ENCODE data around the gene TNRC6A. TPM values are rescaled to one million over a fixed set of nuclear protein-coding genes. Genes with fewer than 3 reads are reported as not detected.
A peak's percentile ranks its signal among the peaks of the same experiment; 100 is the strongest.

TNRC6A gene
- total and polyA plus RNA-seq, 4 donors, result 10.3 to 93.0 (median 29.8) TPM

DNA sequence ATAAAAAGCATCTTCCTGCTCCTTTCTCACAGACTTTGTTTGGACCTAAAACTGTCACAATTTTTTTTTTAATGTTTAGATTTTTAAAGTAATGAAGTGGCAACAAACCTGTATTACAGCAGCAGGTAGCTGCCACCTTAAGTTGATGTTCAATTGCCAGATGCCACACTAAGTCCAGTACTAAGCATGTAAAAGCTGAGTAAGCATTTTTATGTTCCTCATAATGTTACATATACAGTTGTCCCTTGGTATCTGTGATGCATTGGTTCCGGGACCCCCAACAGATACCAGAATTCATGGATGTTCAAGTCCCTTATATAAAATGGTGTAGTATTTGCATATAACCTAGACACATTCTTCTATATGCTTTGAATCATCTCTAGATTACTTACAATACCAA, 45.1 kb downstream of the TNRC6A start:
- Histone ChIP-seq H3K9ac (ENCODE audit: insufficient read depth in 1 of 2, low read length in 2 of 2) (no peak overlapping the region), H3K4me1 (ENCODE audit: control insufficient read depth in 5 of 5, insufficient read depth in 5 of 5, low read length in 5 of 5) (peaks cover 0 to 45% (median 0%) of the 10 kb centered on the region in 5 donors), H3K36me3 (ENCODE audit: control insufficient read depth in 4 of 4, insufficient read depth in 4 of 4, low read length in 4 of 4) (peaks cover 10 to 21% (median 18%) of the 10 kb centered on the region in 4 donors), H3K27ac (ENCODE audit: low read depth in 1 of 2, low read length in 1 of 2) (no peak overlapping the region), H3K9me3 (ENCODE audit: control insufficient read depth in 4 of 4, insufficient read depth in 3 of 4, low read length in 3 of 4) (no peaks in the 10 kb centered on the region), H3K27me3 (ENCODE audit: control insufficient read depth in 3 of 3, insufficient read depth in 3 of 3, low read length in 2 of 3) (no peaks in the 10 kb centered on the region), H3K4me3 (no peak overlapping the region)
- WGBS, 2 donors, result 96 to 98% methylated on average over 1 of the region's 1 CpG
- TF ChIP-seq, protein P1, sequence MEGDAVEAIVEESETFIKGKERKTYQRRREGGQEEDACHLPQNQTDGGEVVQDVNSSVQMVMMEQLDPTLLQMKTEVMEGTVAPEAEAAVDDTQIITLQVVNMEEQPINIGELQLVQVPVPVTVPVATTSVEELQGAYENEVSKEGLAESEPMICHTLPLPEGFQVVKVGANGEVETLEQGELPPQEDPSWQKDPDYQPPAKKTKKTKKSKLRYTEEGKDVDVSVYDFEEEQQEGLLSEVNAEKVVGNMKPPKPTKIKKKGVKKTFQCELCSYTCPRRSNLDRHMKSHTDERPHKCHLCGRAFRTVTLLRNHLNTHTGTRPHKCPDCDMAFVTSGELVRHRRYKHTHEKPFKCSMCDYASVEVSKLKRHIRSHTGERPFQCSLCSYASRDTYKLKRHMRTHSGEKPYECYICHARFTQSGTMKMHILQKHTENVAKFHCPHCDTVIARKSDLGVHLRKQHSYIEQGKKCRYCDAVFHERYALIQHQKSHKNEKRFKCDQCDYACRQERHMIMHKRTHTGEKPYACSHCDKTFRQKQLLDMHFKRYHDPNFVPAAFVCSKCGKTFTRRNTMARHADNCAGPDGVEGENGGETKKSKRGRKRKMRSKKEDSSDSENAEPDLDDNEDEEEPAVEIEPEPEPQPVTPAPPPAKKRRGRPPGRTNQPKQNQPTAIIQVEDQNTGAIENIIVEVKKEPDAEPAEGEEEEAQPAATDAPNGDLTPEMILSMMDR (IDR thresholded peaks at IDR 0.05; ENCODE audit: control extremely low read depth, extremely low read depth), result no peak
- ATAC-seq (ENCODE audit: insufficient read depth, low FRiP score), result no peak
- no peak for DNase-seq

GRCh38 chr16:24775455-24775854, 46.0 kb downstream of the TNRC6A start:
- TF ChIP-seq, protein P1 (IDR thresholded peaks at IDR 0.05; ENCODE audit: control extremely low read depth, extremely low read depth), result no peak
- ATAC-seq (ENCODE audit: insufficient read depth, low FRiP score) (no peak), DNase-seq (peak in 2 of 3 donors; percentile 18 to 59)
- Histone ChIP-seq H3K4me3 (no peak overlapping the region), H3K4me1 (ENCODE audit: control insufficient read depth in 5 of 5, insufficient read depth in 5 of 5, low read length in 5 of 5) (peaks cover 0 to 42% (median 0%) of the 10 kb centered on the region in 5 donors), H3K9ac (ENCODE audit: insufficient read depth in 1 of 2, low read length in 2 of 2) (no peak overlapping the region), H3K27me3 (ENCODE audit: control insufficient read depth in 3 of 3, insufficient read depth in 3 of 3, low read length in 2 of 3) (no peaks in the 10 kb centered on the region), H3K9me3 (ENCODE audit: control insufficient read depth in 4 of 4, insufficient read depth in 3 of 4, low read length in 3 of 4) (no peaks in the 10 kb centered on the region), H3K27ac (ENCODE audit: low read depth in 1 of 2, low read length in 1 of 2) (peak overlapping the region in 1 of 2 donors; percentile 41), H3K36me3 (ENCODE audit: control insufficient read depth in 4 of 4, insufficient read depth in 4 of 4, low read length in 4 of 4) (peaks cover 10 to 30% (median 22%) of the 10 kb centered on the region in 4 donors)

GRCh38 chr16:24776501-24777220, 47.2 kb downstream of the TNRC6A start:
- Histone ChIP-seq H3K9ac (ENCODE audit: insufficient read depth in 1 of 2, low read length in 2 of 2) (no peak overlapping the region), H3K27ac (ENCODE audit: low read depth in 1 of 2, low read length in 1 of 2) (peak overlapping the region in 1 of 2 donors; percentile 26), H3K9me3 (ENCODE audit: control insufficient read depth in 4 of 4, insufficient read depth in 3 of 4, low read length in 3 of 4) (no peaks in the 10 kb centered on the region), H3K4me1 (ENCODE audit: control insufficient read depth in 5 of 5, insufficient read depth in 5 of 5, low read length in 5 of 5) (peaks cover 0 to 38% (median 0%) of the 10 kb centered on the region in 5 donors), H3K36me3 (ENCODE audit: control insufficient read depth in 4 of 4, insufficient read depth in 4 of 4, low read length in 4 of 4) (peaks cover 12 to 35% (median 28%) of the 10 kb centered on the region in 4 donors), H3K27me3 (ENCODE audit: control insufficient read depth in 3 of 3, insufficient read depth in 3 of 3, low read length in 2 of 3) (no peaks in the 10 kb centered on the region), H3K4me3 (no peak overlapping the region)
- peak; percentile 34 for ATAC-seq (ENCODE audit: insufficient read depth, low FRiP score)
- peak in 1 of 3 donors; percentile 6 for DNase-seq
- TF ChIP-seq, protein P1 (IDR thresholded peaks at IDR 0.05; ENCODE audit: control extremely low read depth, extremely low read depth), result no peak
- WGBS, 2 donors, result 85 to 88% methylated on average over 12 of the region's 12 CpGs

Data from lung (tissue), 12 donors.